Measurements from ENCODE around the gene SLC35F1.

Gene SLC35F1

GRCh38 chr6:118146584-118146983, 239.5 kb downstream of the SLC35F1 start:
- Histone ChIP-seq H3K27ac (ENCODE audit: extremely low read depth, low read depth, low read length) (no peak overlapping the region), H3K36me3 (ENCODE audit: control insufficient read depth in 2 of 2, insufficient read depth in 1 of 2, low read length in 2 of 2) (no peaks in the 10 kb centered on the region), H3K4me1 (ENCODE audit: control insufficient read depth, insufficient read depth, low read length) (no peaks in the 10 kb centered on the region), H3K9me3 (ENCODE audit: control insufficient read depth, insufficient read depth, low read depth, low read length) (no peaks in the 10 kb centered on the region), H3K4me3 (ENCODE audit: low read depth, low read length) (no peak overlapping the region)
- TF ChIP-seq KLF10 (tag by site-specific recombination; IDR thresholded peaks at IDR 0.05) (no peak), KLF1 (tag by site-specific recombination; IDR thresholded peaks at IDR 0.05) (no peak), KLF9 (tag by site-specific recombination; IDR thresholded peaks at IDR 0.05; ENCODE audit: low read depth) (no peak), ZNF792 (tag by site-specific recombination; IDR thresholded peaks at IDR 0.05) (no peak), ZBTB7A (tag by site-specific recombination; IDR thresholded peaks at IDR 0.05; ENCODE audit: low read depth) (no peak), ZNF354C (tag by site-specific recombination; IDR thresholded peaks at IDR 0.05; ENCODE audit: borderline replicate concordance, low read depth) (no peak), ZNF366 (tag by site-specific recombination; conservative IDR thresholded peaks at IDR 0.05) (no peak), ZNF658 (tag by site-specific recombination; IDR thresholded peaks at IDR 0.05) (no peak), ZNF776 (tag by site-specific recombination; IDR thresholded peaks at IDR 0.05; ENCODE audit: borderline replicate concordance) (no peak), ZNF10 (tag by site-specific recombination; IDR thresholded peaks at IDR 0.05) (no peak), ZNF350 (tag by site-specific recombination; IDR thresholded peaks at IDR 0.05) (no peak), ZNF292 (tag by site-specific recombination; IDR thresholded peaks at IDR 0.05; ENCODE audit: borderline replicate concordance, low read depth) (no peak), ZIC2 (tag by site-specific recombination; IDR thresholded peaks at IDR 0.05) (no peak), ZNF560 (tag by site-specific recombination; IDR thresholded peaks at IDR 0.05; ENCODE audit: borderline replicate concordance) (no peak)
- TF ChIP-seq, protein P1, sequence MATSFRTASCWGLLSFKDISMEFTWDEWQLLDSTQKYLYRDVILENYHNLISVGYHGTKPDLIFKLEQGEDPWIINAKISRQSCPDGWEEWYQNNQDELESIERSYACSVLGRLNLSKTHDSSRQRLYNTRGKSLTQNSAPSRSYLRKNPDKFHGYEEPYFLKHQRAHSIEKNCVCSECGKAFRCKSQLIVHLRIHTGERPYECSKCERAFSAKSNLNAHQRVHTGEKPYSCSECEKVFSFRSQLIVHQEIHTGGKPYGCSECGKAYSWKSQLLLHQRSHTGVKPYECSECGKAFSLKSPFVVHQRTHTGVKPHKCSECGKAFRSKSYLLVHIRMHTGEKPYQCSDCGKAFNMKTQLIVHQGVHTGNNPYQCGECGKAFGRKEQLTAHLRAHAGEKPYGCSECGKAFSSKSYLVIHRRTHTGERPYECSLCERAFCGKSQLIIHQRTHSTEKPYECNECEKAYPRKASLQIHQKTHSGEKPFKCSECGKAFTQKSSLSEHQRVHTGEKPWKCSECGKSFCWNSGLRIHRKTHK (tag by site-specific recombination; IDR thresholded peaks at IDR 0.05) = no peak
- TF ChIP-seq, protein P2, sequence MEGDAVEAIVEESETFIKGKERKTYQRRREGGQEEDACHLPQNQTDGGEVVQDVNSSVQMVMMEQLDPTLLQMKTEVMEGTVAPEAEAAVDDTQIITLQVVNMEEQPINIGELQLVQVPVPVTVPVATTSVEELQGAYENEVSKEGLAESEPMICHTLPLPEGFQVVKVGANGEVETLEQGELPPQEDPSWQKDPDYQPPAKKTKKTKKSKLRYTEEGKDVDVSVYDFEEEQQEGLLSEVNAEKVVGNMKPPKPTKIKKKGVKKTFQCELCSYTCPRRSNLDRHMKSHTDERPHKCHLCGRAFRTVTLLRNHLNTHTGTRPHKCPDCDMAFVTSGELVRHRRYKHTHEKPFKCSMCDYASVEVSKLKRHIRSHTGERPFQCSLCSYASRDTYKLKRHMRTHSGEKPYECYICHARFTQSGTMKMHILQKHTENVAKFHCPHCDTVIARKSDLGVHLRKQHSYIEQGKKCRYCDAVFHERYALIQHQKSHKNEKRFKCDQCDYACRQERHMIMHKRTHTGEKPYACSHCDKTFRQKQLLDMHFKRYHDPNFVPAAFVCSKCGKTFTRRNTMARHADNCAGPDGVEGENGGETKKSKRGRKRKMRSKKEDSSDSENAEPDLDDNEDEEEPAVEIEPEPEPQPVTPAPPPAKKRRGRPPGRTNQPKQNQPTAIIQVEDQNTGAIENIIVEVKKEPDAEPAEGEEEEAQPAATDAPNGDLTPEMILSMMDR (tag by site-specific recombination; IDR thresholded peaks at IDR 0.05) = no peak
- TF ChIP-seq, protein P3, sequence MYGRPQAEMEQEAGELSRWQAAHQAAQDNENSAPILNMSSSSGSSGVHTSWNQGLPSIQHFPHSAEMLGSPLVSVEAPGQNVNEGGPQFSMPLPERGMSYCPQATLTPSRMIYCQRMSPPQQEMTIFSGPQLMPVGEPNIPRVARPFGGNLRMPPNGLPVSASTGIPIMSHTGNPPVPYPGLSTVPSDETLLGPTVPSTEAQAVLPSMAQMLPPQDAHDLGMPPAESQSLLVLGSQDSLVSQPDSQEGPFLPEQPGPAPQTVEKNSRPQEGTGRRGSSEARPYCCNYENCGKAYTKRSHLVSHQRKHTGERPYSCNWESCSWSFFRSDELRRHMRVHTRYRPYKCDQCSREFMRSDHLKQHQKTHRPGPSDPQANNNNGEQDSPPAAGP (tag by site-specific recombination; IDR thresholded peaks at IDR 0.05) = no peak
- ChIA-PET POLR2A (no interaction called here), CTCF (no interaction called here)

DNA sequence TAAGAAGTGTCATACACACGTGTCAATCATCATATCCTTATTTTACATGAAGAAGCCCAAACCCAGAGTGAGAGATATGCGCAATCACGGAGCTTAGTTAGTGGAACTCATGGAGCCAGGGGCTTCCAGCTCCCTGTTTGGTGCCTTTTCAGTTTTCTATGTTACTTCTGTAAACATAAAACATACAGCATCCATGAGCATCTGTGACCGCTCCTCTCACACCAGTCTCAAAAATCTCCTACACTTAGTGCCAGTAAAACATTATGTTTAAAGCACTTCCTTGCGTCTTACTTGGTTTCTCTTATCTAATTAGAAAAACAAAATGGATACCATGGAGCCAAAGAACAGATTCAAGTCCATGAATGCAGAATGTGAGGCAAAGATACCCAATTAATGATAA, 240.4 kb downstream of the SLC35F1 start:
- no peaks in the 10 kb centered on the region for H3K9me3 ChIP-seq (ENCODE audit: control insufficient read depth, insufficient read depth, low read depth, low read length)
- H3K27ac ChIP-seq (ENCODE audit: extremely low read depth, low read depth, low read length) = no peak overlapping the region
- H3K4me3 ChIP-seq (ENCODE audit: low read depth, low read length) = no peak overlapping the region
- H3K4me1 ChIP-seq (ENCODE audit: control insufficient read depth, insufficient read depth, low read length) = no peaks in the 10 kb centered on the region
- POLR2A ChIA-PET = interaction anchor here (1.2 kb wide), 1 partner anchor 14 kb away, joined by 3 read pairs; no protein-coding TSS in a partner anchor
- H3K36me3 ChIP-seq (ENCODE audit: control insufficient read depth in 2 of 2, insufficient read depth in 1 of 2, low read length in 2 of 2) = no peaks in the 10 kb centered on the region
- CTCF ChIA-PET = interaction anchor here (0.7 kb wide), 1 partner anchor 668 kb away, joined by 3 read pairs; no protein-coding TSS in a partner anchor
- TF ChIP-seq ZNF639 (tag by site-specific recombination; IDR thresholded peaks at IDR 0.05) (no peak), ZNF549 (tag by site-specific recombination; IDR thresholded peaks at IDR 0.05) (no peak), ZNF558 (tag by site-specific recombination; IDR thresholded peaks at IDR 0.05) (no peak), ZNF114 (tag by site-specific recombination; IDR thresholded peaks at IDR 0.05) (no peak), ZBTB44 (tag by site-specific recombination; IDR thresholded peaks at IDR 0.05) (no peak), ZNF585B (tag by site-specific recombination; IDR thresholded peaks at IDR 0.05) (no peak)
- TF ChIP-seq, protein P4, sequence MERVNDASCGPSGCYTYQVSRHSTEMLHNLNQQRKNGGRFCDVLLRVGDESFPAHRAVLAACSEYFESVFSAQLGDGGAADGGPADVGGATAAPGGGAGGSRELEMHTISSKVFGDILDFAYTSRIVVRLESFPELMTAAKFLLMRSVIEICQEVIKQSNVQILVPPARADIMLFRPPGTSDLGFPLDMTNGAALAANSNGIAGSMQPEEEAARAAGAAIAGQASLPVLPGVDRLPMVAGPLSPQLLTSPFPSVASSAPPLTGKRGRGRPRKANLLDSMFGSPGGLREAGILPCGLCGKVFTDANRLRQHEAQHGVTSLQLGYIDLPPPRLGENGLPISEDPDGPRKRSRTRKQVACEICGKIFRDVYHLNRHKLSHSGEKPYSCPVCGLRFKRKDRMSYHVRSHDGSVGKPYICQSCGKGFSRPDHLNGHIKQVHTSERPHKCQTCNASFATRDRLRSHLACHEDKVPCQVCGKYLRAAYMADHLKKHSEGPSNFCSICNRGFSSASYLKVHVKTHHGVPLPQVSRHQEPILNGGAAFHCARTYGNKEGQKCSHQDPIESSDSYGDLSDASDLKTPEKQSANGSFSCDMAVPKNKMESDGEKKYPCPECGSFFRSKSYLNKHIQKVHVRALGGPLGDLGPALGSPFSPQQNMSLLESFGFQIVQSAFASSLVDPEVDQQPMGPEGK (tag by site-specific recombination; IDR thresholded peaks at IDR 0.05) = no peak
- TF ChIP-seq, protein P2 (tag by site-specific recombination; IDR thresholded peaks at IDR 0.05) = no peak
